ENCODE results near the gene PRKAR1B. TPM values are rescaled to one million over a fixed set of nuclear protein-coding genes. Genes with fewer than 3 reads are reported as not detected.

The PRKAR1B gene
- total RNA-seq, 4 donors from 2014 or later, result 1.2 to 12.5 (median 3.6) TPM

- ATAC-seq, result no peak
- H3K4me3 ChIP-seq, result no peak overlapping the region
- intact Hi-C loops (cut with DNase I; ENCODE audit: low total_unique reads), result no loop called here
- no peak for DNase-seq
- H3K27ac ChIP-seq, result no peak overlapping the region
- TF ChIP-seq CTCF (IDR thresholded peaks at IDR 0.05 in 4 of 5, conservative IDR thresholded peaks at IDR 0.05 in 1 of 5), result no peak
- TF ChIP-seq POLR2A (IDR thresholded peaks at IDR 0.05), result no peak
- H3K9me3 ChIP-seq, result no peaks in the 10 kb centered on the region
- no peaks in the 10 kb centered on the region for H3K36me3 ChIP-seq
- in situ Hi-C loops (cut with MboI; ENCODE audit: low sequenced_read_pairs in 4 of 4), result no loop called here
- no peaks in the 10 kb centered on the region for H3K27me3 ChIP-seq
- H3K4me1 ChIP-seq, result peaks cover 0 to 9% of the 10 kb centered on the region in 2 donors
These were observed 56.3 kb downstream of the PRKAR1B start for GRCh38 chr7:670501-671390.

- Histone ChIP-seq H3K27me3 (no peaks in the 10 kb centered on the region), H3K36me3 (no peaks in the 10 kb centered on the region), H3K27ac (peak overlapping the region in 2 of 4 donors; percentile 43 to 54), H3K4me1 (peaks cover 0 to 14% of the 10 kb centered on the region in 2 donors), H3K4me3 (no peak overlapping the region), H3K9me3 (no peaks in the 10 kb centered on the region)
- DNase-seq, result no peak
- TF ChIP-seq CTCF (IDR thresholded peaks at IDR 0.05 in 4 of 5, conservative IDR thresholded peaks at IDR 0.05 in 1 of 5) (no peak), POLR2A (IDR thresholded peaks at IDR 0.05) (no peak)
- intact Hi-C loops (cut with DNase I; ENCODE audit: low total_unique reads) (no loop called here), in situ Hi-C loops (cut with MboI; ENCODE audit: low sequenced_read_pairs in 4 of 4) (no loop called here)
- no peak for ATAC-seq
These were observed 58.1 kb downstream of the PRKAR1B start for GRCh38 chr7:668958-669357.

- intact Hi-C loops (cut with DNase I; ENCODE audit: low total_unique reads), result no loop called here
- no peaks in the 10 kb centered on the region for H3K27me3 ChIP-seq
- TF ChIP-seq POLR2A (IDR thresholded peaks at IDR 0.05) (no peak), CTCF (IDR thresholded peaks at IDR 0.05 in 4 of 5, conservative IDR thresholded peaks at IDR 0.05 in 1 of 5) (no peak)
- H3K27ac ChIP-seq, result peak overlapping the region in 2 of 4 donors; percentile 43 to 54
- DNase-seq (peak in 1 of 2 donors; percentile 20), ATAC-seq (peak; percentile 48 to 58)
- in situ Hi-C loops (cut with MboI; ENCODE audit: low sequenced_read_pairs in 4 of 4), result no loop called here
- no peaks in the 10 kb centered on the region for H3K9me3 ChIP-seq
- peaks cover 4 to 14% of the 10 kb centered on the region in 2 donors for H3K4me1 ChIP-seq
- H3K36me3 ChIP-seq, result no peaks in the 10 kb centered on the region
- H3K4me3 ChIP-seq, result no peak overlapping the region
These were observed 58.7 kb downstream of the PRKAR1B start for GRCh38 chr7:668139-668931.

GRCh38 chr7:666454-667292 is 60.4 kb downstream of the PRKAR1B start:
- Histone ChIP-seq H3K9me3 (no peaks in the 10 kb centered on the region), H3K27me3 (no peaks in the 10 kb centered on the region), H3K4me3 (no peak overlapping the region), H3K36me3 (no peaks in the 10 kb centered on the region), H3K4me1 (peaks cover 4 to 14% of the 10 kb centered on the region in 2 donors), H3K27ac (no peak overlapping the region)
- ATAC-seq (no peak), DNase-seq (no peak)
- intact Hi-C loops (cut with DNase I; ENCODE audit: low total_unique reads), result no loop called here
- no peak for TF ChIP-seq CTCF (IDR thresholded peaks at IDR 0.05 in 4 of 5, conservative IDR thresholded peaks at IDR 0.05 in 1 of 5)
- TF ChIP-seq POLR2A (IDR thresholded peaks at IDR 0.05), result no peak
- in situ Hi-C loops (cut with MboI; ENCODE audit: low sequenced_read_pairs in 4 of 4), result no loop called here

Measured in gastrocnemius medialis (tissue), 4 donors.